M059J (cell line): Measurements from ENCODE around the gene SLC25A6. TPM values are rescaled to one million over a fixed set of nuclear protein-coding genes. Genes with fewer than 3 reads are reported as not detected.
"Not testable (repeated sequence)": the region's sequence is repeated elsewhere in the genome, so short reads cannot be mapped to it uniquely, and the experiment has no call there.

Experiments used
- DNase-seq: peaks from one replicate; pipeline ENCODE4 v3.0.0-alpha.2; 2012; ENCODE audit warnings: low read depth
- total RNA-seq: library from RNA; depleted of rRNA; stranded (reverse); fragments of >200 nt; shearing (Covaris generic); gene quantifications from 2 replicates; pipeline ENCODE4 v1.2.3, GENCODE V29; 2014

Gene SLC25A6
- total RNA-seq, 1 experiment from 2014 or later = 125 TPM

GRCh38 chrX:1389993-1390285 lies 2.0 kb downstream of the SLC25A6 start:
- DNase-seq = no peak

- DNase-seq = no peak
Observed at GRCh38 chrX:1389181-1389992, 2.5 kb downstream of the SLC25A6 start.

- no peak for DNase-seq
Observed at GRCh38 chrX:1388651-1389050, 3.3 kb downstream of the SLC25A6 start.

GRCh38 chrX:1387141-1387776 lies 4.7 kb downstream of the SLC25A6 start:
- no peak for DNase-seq

GRCh38 chrX:1386338-1387127 lies 5.4 kb downstream of the SLC25A6 start:
- DNase-seq = no peak

GRCh38 chrX:1385253-1386223 lies 6.4 kb downstream of the SLC25A6 start:
- DNase-seq = no peak

- no peak for DNase-seq
Observed at GRCh38 chrX:1384658-1385252, 7.2 kb downstream of the SLC25A6 start.

- peak; percentile 22 for DNase-seq
Observed at GRCh38 chrX:1380672-1381233, 11.2 kb downstream of the SLC25A6 start.

GRCh38 chrX:1378306-1378759 lies 13.6 kb downstream of the SLC25A6 start:
- DNase-seq = no peak

- DNase-seq = no peak
Observed at GRCh38 chrX:1368385-1368698, 23.6 kb downstream of the SLC25A6 start.

- DNase-seq = not testable (repeated sequence)
Observed at GRCh38 chrX:1366363-1366762, 25.6 kb downstream of the SLC25A6 start.

GRCh38 chrX:1361910-1362309 lies 30.0 kb downstream of the SLC25A6 start:
- DNase-seq = no peak

- no peak for DNase-seq
Observed at GRCh38 chrX:1361275-1361674, 30.6 kb downstream of the SLC25A6 start.

- no peak for DNase-seq
Observed at GRCh38 chrX:1360171-1360570, 31.7 kb downstream of the SLC25A6 start.

GRCh38 chrX:1359477-1359873 lies 32.4 kb downstream of the SLC25A6 start:
- no peak for DNase-seq

- no peak for DNase-seq
Observed at GRCh38 chrX:1358793-1359476, 33.0 kb downstream of the SLC25A6 start.

GRCh38 chrX:1357993-1358392 lies 33.9 kb downstream of the SLC25A6 start:
- no peak for DNase-seq

GRCh38 chrX:1355131-1356046 lies 36.5 kb downstream of the SLC25A6 start:
- DNase-seq = no peak
